ENCODE measurements around the gene EEF2KMT.
"Not testable (repeated sequence)": the region's sequence is repeated elsewhere in the genome, so short reads cannot be mapped to it uniquely, and the experiment has no call there.

Gene EEF2KMT, protein sequence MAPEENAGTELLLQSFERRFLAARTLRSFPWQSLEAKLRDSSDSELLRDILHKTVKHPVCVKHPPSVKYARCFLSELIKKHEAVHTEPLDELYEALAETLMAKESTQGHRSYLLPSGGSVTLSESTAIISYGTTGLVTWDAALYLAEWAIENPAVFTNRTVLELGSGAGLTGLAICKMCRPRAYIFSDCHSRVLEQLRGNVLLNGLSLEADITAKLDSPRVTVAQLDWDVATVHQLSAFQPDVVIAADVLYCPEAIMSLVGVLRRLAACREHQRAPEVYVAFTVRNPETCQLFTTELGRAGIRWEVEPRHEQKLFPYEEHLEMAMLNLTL

DNA sequence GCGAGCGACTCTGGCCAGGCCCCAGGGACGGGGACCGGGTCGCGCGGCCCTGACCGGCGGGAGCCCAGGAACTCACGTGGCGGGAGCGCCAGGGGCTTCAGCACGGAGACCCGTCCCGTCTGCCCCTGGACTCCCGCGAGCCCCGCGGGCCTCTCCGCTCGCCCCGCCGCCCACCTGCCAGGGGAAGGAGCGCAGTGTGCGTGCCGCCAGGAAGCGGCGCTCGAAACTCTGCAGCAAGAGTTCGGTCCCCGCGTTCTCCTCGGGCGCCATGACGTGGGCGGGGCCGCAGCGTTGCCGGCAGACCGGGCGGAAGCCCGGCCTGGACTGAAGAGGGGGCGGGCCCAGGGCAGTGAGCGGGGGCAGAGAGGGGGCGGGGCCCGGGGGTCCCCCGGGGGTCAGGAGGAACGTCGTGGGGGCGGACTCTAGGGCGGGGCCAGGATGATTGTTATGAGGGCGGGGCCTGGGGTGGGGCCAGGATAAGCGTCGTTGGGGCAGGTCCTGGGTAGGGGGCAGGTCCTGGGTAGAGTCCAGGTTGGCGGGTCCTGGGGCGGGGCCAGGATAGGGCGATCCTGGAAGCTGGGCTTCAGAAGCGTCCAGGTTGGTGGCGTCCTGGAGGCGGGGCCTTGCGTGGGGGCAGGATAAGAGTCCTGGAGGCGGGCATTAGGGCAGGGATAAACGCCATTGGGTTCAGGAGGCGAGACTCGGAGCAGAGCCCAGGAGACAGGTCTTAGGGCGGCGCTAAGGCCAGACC is at the start of gene EEF2KMT:
TSS of gene EEF2KMT (minus strand) at position 326 of the 751 bp plus-strand sequence. CDS start at position 270, 56 bp downstream.
- DNase-seq (ENCODE audit: low read depth): peak; percentile 86

DNA sequence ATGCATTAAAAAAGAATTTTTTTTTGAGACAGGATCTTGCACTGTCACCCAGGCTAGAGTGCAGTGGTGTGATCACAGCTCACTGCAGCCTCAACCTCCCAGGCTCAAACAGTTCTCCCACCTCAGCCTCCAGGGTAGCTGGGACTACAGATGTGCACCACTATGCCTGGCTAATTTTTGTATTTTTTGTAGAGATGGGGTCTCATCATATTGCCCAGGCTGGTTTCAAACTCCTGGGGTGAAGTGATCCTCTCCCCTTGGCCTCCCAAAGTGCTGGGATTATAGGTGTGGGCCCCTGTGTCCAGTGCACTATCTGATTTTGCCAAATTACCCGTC is 47.0 kb upstream of the EEF2KMT start:
- DNase-seq (ENCODE audit: low read depth): not testable (repeated sequence)

DNA sequence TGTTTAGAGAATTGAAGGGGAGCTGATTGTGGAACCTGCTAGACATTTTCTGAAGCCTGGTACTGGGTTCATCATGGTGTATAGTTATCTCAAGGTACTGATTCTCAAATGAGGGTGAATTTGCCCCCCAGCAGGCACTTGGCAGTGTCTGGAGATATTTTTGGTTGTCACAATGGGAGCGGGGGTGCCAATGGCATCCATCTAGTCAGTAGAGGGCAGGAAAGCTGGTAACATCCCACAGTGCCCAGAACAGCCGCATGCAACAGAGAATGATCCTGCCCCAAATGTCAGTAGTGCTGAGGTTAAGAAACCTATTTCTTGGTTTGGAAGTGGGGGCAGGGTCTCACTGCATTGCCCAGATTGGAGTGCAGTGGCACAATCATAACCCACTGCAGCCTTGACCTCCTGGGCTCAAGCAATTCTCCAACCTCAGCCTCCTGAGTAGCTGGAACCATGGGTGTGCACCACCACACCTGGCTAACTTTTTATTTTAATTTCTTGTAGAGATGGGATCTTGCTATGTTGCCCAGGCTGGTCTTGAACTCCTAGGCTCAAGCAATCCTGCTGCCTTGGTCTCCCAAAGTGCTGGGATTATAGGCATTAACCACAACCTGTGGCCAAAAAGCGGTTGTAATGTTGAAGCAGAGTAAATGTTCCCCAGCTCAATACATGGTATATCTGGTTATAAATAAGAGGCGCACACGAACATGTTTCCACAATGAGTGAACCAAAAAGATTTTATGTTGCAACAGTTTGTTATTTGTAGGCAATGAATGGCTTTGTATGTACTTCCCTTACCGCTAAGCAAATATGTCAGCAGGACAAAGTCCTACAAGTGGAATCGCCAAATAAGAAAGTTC is 46.4 kb upstream of the EEF2KMT start:
- DNase-seq (ENCODE audit: low read depth): no peak

DNA sequence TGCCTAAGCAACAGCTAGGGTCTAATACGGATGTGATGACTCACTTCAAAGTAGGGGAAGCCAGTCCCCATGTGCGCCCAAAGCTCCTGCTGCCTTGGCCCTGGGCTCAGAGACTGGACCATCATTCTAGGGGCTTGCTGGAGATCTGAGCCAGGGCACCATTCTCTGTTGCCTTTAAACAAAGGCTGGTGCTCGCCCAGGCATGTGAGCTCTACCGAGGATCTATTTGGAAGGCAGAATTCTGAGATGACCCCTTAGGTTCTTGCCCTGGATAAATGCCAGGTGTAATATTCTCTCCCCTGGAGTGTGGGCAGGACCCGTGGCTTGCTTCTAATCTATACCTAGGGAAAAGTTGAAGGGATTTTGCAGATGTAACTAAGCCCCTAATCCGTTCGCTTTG is 42.6 kb upstream of the EEF2KMT start:
- not testable (repeated sequence) for DNase-seq (ENCODE audit: low read depth)

DNA sequence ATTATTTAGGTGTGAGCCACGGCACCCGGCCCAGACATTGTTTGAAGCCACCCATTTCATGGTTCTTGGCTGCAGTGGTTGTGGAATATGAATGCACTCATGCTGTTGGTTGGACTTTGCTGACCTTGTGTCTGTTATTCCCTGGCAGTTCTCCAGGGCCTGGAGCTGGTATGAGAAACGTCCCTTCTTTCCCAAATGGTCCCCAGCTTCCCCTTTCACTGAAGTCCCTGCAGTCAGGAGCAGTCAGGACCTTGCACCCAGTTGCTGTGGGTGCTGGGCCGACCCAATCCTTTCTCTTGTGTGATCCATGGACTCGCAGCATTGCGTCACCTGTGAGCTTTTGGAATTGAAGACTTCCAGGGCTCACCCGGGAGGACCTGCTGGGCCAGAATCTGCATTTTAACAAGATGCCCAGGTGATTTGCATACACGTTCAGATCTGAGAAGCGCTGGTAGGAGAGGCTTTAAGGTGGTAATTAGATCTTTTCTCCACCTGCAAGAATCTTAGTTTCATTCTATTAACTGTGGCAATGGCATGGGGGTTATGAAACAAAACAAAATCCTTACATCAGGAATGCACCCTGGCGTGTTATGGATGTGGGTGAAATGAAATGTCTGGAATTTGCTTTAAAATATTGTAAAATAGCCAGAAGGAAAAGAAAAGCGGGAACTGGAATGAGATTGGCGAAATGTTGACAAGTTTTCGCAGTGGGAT is 37.3 kb upstream of the EEF2KMT start:
- DNase-seq (ENCODE audit: low read depth): not testable (repeated sequence)

DNA sequence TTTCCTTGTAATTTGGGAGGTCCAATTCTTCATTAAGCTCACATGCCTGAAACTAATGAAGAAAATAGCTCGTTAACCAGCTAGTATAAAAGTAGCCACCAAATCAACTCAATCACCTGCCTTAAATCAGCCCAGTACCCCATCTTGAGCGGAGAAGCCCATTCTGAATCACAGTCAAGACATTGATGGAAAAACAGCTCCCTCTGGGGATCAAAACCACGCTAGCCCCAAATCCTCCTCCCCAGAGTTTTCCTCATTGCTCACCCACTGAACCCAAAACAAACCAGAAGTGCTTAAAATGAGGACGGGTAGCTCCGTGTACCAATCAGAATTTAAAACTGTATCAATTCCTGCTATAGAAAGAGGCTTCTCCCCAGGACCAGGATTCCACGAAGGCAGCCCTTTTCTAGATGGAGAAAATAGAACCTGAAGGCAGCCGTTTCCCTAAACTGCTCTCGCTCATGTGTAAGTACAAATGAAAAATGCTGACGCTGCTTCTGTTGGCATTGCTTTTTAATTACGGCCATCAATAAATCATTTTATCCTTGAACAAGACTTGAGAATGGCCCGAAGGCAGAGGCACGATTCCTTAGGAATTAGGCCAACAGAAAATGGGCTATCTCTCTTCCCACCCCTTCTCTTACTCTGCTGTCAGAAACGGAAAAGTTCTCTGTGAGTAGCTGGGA is 35.5 kb upstream of the EEF2KMT start:
- not testable (repeated sequence) for DNase-seq (ENCODE audit: low read depth)

DNA sequence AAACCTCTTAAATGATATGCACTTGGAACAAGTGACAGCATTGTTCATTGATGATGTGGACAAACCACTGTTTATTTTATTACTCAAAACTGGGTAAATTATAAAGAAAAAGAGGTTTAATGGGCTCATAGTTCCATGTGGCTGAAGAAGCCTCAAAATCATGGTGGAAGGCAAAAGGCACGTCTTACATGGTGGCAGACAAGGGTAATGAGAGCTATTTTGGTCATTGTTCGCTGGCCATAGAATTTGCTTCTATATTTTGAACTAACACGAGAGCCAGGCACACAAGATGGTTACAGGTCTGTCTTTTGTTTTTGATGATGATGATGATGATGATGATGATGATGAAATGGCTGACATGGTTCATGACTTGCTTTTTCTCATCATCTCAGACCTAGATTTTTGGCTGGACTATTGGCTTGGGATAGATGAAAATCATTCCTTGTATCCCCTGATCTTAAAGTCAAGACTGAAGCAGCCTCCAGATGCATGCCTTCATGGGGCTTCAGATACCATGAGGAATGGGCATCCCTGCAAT is 33.9 kb upstream of the EEF2KMT start:
- not testable (repeated sequence) for DNase-seq (ENCODE audit: low read depth)

DNA sequence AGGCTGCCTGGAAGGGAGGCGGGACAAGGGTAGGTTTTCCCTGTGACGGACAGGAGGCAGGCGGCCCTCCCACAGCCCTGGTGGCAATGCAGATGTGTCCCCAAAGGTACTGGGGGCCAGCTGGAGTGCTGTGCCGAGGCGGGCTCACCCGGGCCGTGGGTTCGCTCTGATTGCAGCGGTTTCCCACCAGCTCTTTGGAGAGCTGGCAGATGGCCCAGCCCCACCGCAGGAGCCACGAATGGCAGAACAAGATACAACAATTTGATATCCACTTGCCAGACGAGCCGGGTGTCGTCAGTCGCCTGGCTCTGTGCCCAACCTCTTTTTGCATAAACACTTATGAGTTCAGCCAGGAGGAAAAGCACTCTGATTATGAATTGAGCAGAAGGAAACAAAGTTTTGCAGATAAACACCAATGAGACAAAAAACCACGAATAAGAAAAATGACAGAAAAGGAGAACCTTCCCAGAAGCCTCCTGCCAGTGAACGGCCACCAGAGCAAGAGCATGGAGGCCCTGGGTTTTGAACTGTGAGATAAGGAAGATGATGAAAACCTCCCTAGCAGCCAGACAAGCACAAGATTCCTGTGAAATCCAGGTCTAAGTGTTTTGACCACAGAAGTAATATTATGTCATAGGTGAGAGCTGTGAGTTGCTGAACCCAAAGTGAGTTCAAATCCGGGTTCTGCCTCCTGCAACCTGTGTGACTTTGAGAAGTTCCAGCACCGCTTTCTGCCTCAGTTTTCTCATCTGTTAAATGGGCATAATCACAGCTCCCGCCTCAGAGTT is 19.9 kb upstream of the EEF2KMT start:
- not testable (repeated sequence) for DNase-seq (ENCODE audit: low read depth)

DNA sequence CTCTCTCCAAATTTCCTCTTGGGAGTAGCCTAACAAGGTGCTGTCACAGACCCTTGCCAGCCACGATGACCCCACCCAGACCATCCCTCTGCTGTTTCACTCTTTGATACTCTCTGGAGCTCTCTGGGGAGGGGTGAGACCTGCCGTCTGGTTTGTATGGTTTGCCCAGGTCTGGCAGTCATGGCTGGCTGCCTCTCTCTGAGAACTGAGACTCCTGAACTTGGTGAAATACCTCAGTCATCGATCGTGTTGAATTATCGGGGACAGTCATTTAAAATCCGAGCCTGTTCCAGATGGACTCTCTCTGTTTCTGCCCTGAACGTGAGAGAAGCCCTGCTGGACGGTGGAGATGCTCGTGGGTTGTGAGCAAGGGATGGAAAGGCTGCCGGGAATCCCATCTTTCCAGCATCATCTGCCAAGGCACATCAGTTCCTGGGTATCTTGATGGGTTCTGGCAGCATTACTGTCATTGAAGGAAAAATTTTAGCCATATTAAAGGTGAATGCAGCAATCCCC is 19.2 kb upstream of the EEF2KMT start:
- DNase-seq (ENCODE audit: low read depth): not testable (repeated sequence)

DNA sequence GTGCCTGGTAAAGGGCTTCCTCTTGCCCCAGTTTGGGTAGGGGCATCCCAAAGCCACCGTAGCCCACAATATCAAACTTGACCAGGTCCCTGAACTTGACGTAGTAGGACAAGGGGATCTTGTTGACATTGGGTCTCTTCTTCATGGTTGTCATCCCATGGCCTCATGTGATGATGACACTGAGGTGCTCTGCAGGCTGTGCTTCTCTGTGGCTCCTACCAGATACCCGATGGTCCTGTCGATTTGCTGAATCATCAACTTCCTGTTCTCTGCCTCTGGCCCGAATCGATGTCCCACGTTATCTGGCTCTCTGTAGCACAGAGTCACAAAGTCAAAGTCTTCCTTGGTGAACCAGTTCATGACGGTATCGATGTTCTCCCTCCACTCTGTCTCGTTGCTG is 13.3 kb upstream of the EEF2KMT start:
- not testable (repeated sequence) for DNase-seq (ENCODE audit: low read depth)

DNA sequence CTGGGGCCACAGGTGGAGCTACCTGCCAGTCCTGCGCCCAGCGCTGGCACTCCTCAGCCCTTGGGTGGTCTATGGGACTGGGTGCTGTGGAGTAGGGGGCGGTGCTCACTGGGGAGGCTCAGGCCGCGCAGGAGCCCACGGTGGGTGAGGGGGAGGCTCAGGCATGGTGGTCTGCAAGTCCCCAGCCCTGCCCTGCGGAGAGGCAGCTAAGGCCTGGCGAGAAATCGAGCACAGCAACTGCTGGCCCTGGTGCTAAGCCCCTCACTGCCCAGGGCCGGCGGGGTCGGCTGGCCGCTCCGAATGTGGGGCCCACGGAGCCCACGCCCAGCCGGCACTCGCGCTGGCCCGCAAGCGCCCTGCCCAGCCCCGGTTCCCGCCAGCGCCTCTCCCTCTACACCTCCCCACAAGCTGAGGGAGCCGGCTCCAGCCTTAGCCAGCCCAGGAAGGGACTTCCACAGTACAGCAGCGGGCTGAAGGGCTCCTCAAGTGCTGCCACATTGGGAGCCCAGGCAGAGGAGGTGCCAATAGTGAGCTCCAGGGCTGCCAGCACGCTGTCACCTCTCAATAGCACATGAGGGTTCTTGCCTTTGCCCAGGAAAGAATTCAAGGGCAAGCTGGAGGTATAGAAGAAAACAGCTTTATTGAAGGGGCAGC is 11.0 kb upstream of the EEF2KMT start:
- no peak for DNase-seq (ENCODE audit: low read depth)

DNA sequence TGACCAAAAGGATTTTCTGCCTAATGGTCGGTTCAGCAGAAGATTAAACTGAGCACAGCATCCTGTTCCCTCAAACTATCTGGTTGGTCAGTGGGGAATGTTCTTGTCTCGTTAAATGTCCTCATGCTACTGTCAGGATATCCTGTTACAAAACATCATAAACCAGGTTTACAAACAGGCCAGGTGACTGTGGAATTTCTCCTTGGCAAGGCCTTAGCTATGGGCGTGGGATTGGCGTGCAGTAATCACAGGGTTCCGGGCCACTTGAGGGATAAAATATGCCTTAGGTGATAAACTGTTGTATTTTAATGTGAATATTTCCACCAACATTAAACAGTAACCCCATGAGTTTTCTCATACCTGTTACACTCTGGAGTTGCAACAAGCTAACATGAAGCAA is 7.4 kb upstream of the EEF2KMT start:
- DNase-seq (ENCODE audit: low read depth): not testable (repeated sequence)

DNA sequence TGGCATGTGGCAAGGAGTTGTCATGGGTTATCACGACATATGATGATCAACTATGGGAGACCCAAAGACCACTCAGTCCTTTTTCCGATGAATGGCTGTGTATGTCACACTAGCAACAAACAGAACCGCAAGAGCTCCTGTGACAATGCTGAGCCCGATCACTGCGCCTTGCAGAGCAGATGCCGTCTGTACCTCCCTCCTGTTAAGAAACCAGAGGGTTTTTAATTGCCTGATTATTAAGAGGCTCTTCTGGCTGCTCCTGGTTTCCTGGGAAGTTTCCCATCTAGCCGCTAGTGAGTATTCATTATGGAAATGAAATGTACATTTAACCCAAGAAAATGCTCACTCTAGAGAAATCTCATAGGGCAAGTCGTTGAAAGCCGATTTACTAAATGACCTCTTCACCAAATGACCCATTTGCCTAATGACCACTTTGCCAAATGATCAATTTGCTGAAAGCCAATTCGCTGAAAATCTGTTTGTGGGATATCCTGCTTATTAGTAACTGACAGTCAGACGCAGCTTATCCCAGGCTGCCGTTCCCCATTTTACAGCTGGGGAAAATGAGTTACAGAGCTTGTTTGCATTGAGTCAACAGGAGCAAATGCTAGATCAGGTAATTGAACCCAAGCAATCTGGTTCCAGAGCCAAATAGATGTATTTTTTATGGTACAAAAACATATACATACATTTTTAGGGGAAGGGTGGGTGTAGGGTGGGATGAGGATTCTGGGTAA is 5.9 kb upstream of the EEF2KMT start:
- not testable (repeated sequence) for DNase-seq (ENCODE audit: low read depth)

DNA sequence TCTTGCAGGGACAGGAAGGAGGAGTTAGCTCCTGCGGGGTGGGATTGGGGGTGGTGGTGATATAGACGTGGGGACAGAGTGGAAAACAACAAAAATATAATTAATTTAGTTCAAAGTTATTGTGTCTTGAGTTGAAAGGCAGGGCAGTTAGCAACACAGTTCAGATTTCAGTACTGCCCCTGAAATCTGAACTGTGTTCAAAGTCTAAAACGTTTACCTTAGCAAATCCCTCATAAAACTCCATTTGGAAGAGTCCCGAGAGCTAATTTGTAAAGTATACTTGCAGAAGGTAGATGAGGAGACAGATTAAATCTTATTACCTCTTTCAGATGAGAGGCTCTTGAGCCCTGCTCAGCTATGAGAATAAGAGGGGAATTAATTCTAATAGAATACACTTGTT is 1.6 kb upstream of the EEF2KMT start:
- DNase-seq (ENCODE audit: low read depth): not testable (repeated sequence)

DNA sequence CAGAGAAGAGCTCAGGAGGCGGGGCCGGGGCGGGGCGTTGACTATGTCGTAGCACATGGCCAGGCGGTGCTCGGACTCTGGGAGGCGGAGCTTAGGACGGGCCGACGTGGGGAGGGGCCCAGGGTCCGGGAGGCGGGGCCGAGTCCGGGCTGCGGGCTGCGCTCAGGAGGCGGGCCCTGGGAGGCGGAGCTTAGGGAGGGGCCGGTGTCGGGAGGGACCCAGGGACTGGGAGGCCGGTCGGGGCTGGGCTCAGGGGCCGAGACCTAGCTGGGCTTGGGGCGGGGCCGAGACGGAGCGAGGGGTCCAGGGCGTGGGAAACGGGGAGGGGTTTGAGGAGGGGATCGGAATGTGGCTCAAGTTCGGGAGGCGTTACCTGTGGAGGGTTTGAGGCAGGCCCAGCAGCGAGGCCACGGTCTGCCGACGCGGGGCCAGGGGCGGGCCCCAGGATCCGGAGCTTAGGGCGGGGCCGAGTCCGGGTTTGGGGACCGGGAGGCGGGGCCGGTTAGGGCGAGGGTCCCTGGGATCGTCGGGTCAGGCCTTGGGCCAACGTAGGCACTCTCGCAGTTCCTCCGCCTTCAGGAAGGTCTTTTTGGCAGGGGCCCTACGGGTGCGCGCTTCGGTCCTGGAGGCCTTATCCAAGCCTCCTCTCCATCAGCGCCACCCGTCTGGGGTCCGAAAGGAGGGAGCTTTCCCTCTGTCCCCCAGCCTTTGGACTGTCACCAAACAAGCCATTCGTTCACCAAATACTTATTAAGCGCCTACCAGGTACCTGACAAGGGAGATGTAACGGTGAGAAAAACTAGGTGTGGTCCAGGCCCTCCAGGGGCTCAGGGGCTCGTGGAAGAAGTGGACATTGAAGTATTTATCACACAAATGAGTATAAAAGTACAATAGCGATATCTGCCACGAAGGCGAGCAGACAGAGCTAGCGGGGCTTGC is 895 bp upstream of the EEF2KMT start:
- DNase-seq (ENCODE audit: low read depth): peak; percentile 93

DNA sequence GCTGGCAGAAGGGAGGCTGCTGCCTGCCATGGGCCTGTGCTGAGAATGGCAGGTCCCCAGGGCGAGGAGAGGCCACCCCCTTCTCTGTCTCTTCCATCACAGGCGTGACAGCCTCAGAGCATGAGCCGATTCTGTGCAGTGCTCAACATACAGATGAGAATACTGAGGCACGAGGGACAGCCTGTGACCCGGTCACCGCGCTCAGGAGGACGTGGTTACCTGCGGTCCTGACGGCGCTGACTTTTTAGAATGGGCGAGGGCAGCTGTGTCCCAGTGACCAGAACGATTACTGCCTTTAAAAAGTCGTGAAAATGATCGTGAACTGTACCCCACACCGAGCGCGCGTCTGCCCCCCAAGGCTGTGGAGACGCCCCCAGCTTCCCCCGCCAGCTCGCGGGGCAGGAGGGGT is 530 bp downstream of the EEF2KMT start:
- DNase-seq (ENCODE audit: low read depth): peak; percentile 23

DNA sequence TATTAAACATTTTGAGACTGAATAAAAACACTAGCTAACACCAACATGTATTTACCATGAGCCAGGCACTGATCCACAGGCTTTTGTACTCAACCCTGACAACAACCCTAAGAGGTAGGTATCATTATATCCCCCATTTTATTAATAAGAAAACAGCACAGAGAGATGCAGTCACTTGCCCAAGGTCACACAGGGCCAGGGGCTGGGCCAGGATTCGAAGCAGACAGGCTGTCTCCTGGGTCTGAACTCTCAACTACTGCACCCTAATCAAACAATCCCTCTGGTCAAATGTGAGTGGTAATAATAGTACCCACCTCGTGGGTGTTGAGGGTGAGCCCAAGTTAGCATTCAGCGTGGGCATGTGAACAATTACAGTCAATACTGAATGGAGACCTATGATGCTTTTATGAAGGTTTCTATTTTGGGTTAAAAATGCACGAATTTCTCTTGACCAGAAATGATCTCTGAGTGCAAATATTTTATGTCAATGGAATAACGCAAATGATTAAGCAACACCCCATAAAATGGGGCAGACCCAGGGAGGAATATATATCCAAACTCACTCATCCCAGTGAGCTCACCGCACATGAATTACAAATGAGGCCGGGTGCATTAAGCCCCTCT is 1.0 kb downstream of the EEF2KMT start:
- DNase-seq (ENCODE audit: low read depth): not testable (repeated sequence)

Data from activated T-helper 9 cell treated with anti-CD3 and anti-CD28 coated beads, Interleukin-2, amount 50 U/mL, for 16 hours (primary cell).